ENCODE results near the gene TMEM259.

TMEM259 gene

DNA sequence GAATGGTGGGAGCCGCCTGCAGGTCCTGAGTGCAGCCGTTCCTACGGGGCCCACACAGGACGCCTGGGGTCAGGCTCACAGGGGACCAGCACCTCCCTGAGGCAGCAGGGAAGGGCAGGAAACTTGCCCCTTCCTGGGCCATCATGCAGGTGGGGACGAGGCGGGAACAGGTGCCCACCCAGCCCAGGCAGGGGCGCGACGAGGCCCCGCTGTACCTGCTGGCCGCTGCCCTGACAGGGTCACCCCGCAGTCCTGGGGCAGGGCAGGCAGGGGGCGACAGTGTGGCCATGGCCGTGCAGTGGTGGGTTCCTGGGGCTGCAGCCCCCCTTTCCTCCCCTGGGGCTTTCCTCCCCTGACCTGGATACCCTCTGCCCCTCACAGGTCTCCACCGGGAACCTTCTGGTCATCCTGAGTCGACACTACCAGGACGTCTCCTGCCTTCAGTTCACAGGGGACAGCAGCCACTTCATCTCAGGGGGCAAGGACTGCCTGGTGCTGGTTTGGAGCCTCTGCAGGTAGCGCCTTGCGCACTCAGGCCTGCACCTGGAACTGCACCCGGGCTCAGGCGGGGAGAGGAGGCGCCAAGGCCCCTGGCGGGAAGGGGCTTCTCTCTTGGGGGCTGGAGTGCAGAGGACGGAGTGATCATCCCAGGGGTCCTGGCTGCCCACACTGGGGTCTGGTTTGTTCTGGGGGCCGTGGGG lies 31.4 kb downstream of the TMEM259 start:
- no peak for DNase-seq (ENCODE audit: low read depth in 2 of 2)

DNA sequence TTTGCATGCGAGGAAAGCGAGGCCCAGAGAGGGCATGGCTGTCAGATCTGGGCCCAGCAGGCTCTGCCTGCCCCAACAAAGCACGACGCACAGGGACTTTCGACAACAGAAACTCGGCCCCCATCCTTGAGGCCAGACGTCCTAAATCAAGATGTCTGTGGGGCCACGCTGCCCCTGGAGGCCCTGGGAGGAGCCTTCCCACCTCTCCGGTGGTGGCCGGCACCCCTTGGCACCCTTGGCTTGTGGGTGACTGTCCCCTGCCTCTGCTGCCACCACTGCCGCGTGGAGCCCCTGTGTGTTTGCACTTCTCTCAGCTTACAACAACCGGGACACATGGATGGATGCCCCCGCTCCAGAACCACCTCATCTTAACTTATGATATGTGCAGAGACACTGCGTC lies 32.4 kb downstream of the TMEM259 start:
- no peak for DNase-seq (ENCODE audit: low read depth in 2 of 2)

DNA sequence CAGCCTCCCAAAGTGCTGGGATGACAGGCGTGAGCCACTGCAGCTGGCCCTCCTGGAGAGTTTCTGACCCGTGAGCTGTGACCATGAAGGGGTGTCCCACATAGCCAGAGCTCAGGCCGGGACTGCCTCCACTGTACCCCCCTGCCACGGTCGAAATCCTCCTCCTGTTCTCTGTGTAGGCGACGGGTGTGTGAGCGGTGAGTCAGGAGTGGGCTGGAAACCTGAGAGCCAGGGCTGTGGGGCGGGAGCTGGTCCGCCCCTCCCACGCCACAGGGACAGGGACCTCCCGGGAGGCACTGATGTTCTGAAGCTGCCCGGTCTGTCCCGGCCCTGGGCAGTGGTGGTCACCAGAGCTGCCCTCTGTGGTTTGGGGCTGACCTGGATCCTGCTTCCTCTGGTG lies 32.8 kb downstream of the TMEM259 start:
- DNase-seq (ENCODE audit: low read depth in 2 of 2), result no peak

DNA sequence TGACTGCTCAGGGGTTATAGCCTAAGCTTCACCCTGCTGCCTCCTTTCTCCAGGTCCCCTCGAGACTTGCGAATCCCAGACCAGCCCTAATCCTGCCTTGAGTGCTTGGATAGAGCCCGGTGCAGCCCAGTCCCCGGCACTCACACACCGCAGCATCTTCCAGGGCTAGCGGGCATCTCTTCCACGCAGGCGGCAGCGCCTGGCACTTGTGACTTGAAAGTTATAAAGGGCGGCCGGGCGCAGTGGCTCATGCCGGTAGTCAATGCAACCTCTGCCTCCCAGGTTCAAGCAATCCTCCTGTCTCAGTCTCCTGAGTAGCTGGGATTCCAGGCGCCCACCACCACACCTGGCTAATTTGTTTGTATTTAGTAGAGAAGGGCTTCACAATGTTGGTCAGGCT lies 34.8 kb downstream of the TMEM259 start:
- no peak for DNase-seq (ENCODE audit: low read depth in 2 of 2)

DNA sequence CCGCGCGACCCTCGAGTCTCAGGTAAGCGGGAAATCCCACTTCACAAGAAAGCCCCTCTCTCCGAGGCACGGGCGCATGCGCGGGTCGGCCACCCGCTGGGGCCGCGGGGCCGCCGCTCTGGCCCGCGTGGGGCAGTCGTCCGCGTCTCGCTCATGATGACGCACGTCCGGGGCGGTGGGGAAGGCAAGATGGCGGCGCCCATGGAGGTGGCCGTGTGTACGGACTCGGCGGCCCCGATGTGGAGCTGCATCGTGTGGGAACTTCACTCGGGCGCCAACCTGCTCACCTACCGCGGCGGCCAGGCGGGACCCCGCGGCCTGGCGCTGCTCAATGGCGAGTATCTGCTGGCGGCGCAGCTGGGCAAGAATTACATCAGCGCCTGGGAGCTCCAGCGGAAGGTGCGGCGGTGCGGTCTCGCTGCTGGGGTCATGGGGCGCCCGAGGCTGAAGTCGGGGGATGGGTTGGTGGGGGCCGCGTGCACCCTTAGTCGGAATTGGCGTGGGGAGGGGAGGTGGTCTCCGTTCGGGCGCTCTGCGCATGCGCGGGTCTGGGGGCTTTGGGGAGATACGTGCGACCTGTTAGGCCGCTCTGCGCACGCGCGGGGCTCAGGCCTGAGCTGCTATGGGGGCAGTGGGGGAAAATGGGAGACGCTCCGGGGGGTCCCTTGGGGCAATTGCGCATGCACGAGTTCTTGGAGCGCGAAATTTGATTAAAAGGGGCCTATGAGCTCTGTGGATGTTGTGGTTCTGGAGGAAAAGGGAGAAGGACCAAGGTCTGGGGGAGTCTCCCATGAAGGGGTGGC lies 36.6 kb downstream of the TMEM259 start, which contains the start of gene WDR18:
TSS of gene WDR18 (plus strand) at position 181 of the 803 bp plus-strand sequence. CDS start at position 190, 9 bp downstream.
- DNase-seq (ENCODE audit: low read depth in 2 of 2), result peak; percentile 89 to 91

DNA sequence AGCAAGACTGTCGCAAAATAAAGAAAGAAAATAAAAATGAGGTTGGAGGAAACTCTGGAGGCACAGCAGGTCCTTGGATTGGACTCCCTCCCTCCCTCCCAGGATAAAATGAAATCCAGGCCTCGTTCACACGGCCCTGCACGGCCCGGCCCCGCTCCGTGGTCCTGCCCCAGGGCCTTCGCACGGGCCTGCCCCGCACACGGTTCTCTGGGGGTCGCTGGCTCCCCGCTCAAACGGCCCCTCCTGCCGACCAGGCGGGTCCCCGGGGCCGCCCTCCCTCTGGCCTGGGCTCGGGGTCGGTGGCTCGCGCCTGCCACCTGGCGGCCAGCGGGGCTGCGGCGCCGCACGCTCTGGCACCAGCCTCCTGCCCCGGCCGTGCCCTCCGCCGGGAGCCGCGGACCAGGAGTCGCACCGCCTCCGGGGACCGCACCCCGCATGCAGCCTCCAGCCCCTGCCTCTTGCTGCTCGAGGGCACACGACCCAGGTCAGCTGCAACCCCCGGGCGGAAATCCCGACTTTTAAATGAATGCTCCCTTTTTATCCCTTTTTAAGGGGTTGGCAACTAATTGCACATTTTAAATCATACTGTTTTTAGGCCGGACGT lies 38.3 kb downstream of the TMEM259 start:
- DNase-seq (ENCODE audit: low read depth in 2 of 2), result peak; percentile 70 to 74

DNA sequence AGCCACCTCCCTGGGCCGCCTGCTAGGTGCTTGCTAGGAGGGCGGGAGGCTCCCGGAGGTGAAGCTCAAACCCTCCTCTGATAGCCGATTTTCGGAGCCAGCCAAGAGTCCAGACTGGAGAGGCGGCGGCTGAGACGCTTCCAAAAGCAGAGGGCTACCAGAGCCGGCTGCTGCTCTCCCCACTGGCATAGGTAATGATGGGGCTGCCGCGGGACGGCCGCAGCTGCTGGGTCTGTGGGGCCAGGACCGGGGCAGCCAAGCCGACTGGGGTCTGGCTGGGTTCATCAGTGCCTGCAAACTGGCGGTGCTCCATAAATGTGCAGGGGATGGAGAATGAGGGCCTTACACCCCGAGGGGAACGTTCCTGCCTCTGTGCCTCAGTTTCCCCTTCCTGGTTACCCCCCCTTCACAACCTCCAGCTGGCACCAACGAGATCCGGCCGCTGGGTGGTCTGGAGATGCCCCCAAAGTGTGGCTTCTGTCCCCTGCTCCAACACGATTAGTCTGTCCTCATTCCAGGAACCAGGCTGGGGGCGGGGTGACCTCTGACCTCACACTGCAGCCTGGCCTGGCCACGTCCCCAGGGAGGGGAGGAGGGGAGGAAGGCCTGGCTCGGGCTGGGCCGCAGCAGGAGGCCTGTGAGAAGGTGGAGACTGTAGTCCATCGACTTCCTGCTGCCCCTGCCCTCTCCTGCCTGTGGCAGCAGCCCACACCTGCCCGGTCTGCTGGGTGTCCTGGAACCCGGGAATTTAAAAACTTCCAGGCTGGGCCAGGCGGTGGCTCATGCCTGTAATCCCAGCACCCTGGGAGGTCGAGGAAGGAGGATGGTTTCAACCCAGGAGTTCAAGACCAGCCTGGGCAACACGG lies 40.6 kb downstream of the TMEM259 start:
- DNase-seq (ENCODE audit: low read depth in 2 of 2), result no peak

DNA sequence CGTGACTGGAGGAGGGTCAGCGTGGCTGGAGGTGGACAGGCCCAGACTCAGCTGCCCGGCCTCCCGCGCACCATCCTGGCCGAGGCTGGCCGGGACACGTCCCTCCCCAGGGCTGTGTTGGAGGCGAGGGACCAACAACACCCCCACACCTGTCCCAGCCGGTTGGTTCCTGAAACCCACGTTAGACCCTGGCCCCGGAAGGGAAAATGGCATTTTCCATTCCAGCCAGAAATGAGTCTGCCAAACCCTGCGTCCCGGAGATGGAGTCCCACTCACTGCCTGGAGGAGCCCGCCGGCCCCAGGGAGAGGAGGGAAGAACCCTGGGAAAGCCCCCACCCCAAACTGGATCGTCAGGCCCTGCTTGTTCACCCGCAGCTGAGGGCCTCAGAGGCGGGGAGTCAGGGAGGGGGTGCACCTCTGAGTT lies 41.6 kb downstream of the TMEM259 start:
- no peak for DNase-seq (ENCODE audit: low read depth in 2 of 2)

DNA sequence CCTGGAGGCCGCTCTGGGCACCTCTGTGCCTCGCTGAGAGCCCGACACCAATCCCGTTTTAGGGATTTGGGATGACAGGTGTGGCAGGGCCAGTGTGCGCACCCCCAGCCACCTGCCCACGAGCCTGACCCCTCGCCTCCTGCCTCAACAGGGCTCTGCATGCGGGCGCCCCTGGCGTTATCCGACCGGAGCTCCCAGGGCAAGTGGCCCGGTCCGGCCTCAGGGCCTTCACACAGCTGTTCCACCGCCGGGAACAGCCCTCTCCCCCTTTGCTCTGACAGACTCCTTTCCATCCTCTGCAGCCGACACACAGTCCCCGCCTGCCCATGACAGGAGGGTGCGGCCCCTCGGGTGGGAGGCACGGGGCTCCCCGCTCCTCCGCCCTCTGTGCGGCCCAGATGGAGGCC lies 43.9 kb downstream of the TMEM259 start:
- no peak for DNase-seq (ENCODE audit: low read depth in 2 of 2)

DNA sequence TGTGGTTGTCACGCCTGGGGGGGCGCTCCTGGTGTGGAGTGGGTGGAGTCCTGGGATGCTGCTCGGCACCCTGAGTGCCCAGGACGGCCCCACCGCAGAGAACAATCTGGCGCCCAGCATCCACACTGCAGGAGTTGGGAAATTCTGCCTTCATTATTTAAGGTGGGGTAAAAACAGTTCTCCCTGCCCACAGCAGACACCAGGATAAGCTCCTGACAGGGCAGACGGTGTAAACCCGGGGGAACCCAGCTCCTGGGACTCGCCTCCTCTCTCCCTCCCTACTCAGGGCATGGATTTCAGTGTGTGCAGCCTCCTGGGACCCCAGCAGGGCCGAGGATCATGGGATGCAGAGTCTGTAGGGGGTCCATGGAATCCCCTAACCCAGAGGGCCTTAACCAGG lies 44.4 kb downstream of the TMEM259 start:
- DNase-seq (ENCODE audit: low read depth in 2 of 2), result no peak

DNA sequence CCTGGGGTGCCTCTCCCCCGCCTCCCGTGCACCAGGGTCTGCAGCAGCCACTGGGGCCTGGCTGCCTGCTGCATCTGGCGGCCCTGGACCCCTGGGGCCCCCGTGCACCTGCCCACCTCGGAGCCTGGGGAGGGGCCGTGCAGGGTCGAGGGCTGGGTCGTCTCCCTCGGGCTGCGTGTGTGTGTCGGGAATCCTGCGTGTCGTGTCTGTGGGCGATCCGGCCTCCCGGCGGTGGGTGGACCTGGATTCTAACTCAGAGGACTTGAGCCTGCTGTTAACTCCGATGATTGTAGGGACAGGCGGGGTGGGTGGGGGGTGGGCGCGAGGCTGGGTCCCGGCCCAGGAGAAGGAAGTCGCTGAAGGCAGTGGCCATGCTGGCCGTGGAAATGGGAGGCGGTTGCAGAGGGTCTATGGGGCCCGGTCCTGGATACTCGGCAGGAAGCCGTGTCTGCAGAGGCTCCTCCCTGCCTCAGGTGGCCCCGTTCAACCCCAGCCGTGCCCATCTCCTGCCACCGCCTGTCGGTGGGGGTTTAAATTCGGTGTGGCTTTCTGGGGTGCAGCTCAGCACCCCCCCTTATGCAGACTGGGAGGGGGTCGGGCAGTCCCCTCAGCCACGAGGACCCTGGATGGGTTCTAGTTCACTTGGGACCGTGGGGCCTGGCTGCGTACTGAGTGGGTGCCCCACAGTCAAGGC lies 46.2 kb downstream of the TMEM259 start:
- no peak for DNase-seq (ENCODE audit: low read depth in 2 of 2)

DNA sequence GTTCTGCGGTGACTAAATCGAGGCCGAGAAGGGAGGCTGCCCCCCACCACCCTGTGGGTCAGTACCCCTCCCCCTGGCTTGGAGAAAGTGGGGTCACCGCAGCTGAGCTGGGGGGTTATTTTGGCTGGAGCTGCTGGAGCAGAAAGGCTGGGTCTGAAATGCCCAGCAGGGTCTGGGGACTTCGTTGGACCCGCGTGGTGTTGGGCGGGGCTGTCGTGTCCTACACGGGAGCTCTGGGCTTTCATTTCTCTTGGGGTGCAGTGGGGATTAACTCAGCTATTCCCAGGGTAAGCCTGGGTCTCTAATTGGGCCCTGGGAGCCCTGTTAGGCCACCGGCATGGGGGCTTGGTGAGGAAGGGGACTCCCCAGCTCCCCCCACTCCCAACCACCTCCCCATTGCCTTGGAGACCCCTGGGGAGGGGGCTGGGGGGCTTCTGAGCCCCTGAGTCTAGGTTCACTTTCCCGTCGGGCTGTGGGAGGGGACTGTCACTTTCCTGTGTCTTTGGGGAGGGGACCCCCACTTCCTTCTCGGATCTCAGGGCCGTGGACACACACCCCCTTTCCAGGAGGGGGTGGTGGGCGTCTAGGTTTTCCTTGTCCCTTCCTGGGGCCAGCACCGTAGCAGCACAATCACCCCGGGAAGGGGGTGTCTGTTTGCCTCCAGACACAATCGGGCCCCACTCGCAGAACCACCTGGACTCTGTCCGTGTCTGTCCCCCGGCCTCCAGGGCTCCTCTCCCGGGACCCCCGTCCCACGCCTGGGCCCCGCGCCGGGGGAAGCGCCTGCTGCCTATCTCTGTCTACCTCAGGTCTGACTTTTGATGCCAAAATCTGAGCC lies 47.0 kb downstream of the TMEM259 start:
- no peak for DNase-seq (ENCODE audit: low read depth in 2 of 2)

DNA sequence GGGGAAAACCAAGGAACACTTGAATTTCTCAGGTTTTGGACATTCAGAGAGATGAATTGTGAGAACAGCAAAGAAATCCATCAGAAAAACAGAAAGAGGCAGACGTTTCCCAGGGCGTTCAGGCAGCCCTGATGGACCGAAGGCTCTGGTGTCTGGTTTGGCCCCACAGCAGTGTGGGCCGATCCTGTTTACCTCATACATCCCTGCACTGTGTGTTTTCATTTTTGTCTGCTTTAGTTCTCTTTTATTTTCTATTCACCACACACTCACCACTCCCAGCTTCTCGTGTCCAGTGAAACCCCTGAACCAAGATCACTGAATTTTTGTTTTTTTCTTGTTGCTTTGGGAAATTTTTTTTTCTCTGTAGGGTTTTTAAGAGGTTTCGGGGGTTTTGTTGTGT lies 48.6 kb downstream of the TMEM259 start:
- no peak for DNase-seq (ENCODE audit: low read depth in 2 of 2)

DNA sequence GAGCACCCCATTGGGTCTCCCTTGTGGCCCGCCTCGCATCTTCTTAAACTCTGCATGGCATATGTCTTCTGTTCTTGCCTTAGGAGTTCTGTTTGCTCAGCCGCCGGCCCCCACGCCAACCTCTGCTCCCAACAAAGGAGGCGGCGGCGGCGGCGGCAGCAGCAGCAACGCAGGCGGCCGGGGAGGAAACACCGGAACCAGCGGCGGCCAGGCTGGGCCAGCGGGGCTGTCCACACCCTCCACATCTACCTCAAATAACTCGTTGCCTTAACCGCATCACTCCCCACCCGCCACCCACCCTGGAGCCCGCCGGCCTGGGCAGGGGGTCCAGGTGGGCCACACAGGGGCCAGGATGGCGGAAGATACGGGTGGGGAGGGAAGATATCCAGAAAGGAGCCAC lies 49.1 kb downstream of the TMEM259 start:
- DNase-seq (ENCODE audit: low read depth in 2 of 2), result no peak

DNA sequence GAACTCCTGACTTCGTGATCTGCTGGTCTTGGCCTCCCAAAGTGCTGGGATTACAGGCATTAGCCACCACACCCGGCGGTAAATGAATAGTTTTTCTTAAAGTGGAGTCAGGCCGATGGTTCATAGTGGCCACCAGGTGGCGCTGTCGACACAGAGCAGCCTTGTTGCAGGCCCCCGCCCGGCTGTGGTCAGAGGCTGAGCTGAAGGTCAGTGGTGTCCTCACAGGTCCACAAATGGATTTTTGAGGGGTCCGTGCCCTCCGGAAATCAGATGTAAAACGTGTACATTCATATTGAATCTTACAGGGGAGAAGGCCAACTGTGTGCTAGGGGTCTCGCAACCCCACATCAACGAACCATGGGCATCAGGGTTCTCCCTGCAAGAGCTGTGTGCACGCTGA lies 50.2 kb downstream of the TMEM259 start:
- DNase-seq (ENCODE audit: low read depth in 2 of 2), result no peak

DNA sequence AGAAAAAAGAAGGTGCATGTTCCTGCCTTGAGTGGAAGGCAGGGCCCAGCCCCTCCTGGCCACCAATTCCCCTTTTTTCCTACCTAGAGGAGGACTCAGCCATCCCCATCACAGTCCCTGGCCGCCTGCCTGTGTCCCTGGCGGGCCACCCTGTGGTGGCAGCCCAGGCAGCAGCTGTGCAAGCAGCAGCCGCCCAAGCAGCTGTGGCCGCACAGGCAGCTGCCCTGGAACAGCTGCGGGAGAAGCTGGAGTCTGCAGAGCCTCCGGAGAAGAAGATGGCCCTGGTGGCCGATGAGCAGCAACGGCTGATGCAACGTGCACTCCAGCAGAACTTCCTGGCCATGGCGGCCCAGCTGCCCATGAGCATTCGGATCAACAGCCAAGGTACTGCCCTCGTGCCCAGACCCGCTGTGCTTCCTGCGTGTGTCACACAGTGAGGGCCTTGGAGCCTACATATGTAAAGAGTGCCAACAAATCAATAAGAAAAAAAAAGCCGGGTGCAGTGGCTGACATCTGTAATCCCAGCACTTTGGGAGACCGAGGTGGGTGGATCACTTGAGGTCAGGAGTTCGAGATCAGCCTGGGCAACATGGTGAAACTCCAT lies 54.3 kb downstream of the TMEM259 start:
- DNase-seq (ENCODE audit: low read depth in 2 of 2), result no peak

DNA sequence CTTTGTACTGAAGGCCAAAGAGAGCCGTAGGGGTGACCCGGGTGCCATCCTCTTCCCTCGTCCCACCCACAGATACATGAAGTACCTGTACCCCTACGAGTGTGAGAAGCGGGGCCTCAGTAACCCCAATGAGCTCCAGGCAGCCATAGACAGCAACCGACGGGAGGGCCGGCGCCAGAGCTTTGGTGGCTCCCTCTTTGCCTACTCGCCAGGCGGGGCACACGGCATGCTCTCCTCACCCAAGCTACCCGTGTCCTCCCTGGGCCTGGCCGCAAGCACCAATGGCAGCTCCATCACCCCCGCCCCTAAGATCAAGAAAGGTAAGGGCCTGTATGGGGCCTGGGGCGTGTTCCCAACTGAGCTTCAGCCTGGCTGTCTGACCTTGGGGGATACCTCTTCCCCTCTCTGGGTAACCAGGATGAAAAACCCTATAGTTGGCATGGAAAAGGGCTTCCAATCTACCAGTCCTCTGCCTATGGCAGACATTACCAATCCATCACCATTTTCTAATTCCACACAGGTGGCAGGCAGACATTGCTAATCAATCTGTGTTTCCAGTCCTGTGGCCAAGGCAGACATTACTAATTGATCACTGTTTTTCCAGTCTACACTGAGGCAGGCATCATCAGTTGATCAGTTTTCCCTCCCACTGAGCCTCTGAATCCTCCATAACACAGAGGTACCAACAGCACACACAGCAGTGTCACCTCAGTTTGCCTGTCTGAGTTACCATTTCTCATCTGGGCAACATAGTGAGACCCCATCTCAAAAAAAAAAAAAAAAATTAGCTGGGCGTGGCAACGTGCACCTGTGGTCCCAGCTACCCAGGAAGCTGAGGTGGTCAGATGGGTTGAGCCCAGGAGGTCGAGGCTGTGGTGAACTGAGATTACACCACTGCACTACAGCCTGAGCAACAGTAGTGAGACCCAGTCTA lies 55.9 kb downstream of the TMEM259 start:
- no peak for DNase-seq (ENCODE audit: low read depth in 2 of 2)

DNA sequence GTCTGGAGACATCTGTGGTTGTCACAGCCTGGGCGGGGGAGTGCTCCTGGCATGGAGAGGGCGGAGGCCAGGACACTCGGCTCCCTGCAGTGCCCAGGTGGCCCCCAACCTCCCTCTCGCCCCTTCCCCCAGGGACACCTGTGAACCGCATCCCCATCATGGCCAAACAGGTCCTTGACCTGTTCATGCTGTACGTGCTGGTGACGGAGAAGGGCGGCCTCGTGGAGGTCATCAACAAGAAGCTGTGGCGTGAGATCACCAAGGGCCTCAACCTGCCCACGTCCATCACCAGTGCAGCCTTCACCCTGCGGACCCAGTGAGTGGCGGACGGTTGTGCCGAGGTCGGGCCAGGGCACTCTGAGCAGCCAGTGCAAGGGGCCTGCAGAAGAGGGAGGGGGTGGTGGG lies 56.8 kb downstream of the TMEM259 start:
- DNase-seq (ENCODE audit: low read depth in 2 of 2), result no peak

DNA sequence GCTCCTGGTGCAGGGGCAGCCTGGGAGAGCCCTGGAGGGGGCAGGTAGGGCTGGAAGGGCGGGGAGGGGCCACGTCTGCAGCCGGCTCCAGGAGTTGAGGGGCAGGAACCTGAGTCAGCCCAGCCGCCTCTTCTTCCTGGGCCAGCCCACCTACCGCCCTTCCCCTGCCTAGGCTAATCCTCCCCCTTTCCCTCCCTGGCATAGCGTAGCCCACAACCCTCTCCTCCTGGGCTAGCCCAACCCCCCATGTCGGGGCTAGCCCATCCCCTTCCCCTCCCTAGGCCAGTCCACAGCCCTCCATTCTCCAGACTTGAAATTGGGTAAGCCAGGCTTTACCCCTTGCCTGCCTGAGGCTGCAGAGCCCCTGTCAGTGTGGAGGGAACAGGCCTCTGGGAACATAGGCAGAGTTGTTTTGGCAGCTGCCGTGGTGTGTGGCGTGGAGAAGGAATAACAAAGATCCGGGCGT lies 57.4 kb downstream of the TMEM259 start:
- DNase-seq (ENCODE audit: low read depth in 2 of 2), result no peak
